Immature natural killer cell (primary cell): ENCODE results near the gene TBL1X. TPM values are rescaled to one million over a fixed set of nuclear protein-coding genes. Genes with fewer than 3 reads are reported as not detected.

Source experiments
- DNase-seq, 3 donors: peaks; one replicate each; pipeline ENCODE4 v3.0.0; 2022; ENCODE audit warnings: mixed read lengths in 1 of 3
- H3K27ac Mint-ChIP-seq, 6 donors: one replicate each; pipeline ENCODE4 v1.8.0; 2020; ENCODE audit warnings: mixed read lengths in 6 of 6, mild to moderate bottlenecking in 5 of 6, inconsistent platforms in 4 of 6, moderate library complexity in 3 of 6
- H3K27me3 Mint-ChIP-seq, 3 donors: one replicate each; pipeline ENCODE4 v1.8.0; 2020 to 2021; ENCODE audit warnings: low read depth in 3 of 3, mild to moderate bottlenecking in 3 of 3, mixed read lengths in 3 of 3, moderate library complexity in 3 of 3, inconsistent platforms in 1 of 3
- H3K36me3 Mint-ChIP-seq, 3 donors: one replicate each; pipeline ENCODE4 v1.8.0; 2020; ENCODE audit warnings: mixed read lengths in 3 of 3, inconsistent platforms in 2 of 3, mild to moderate bottlenecking in 2 of 3
- H3K4me1 Mint-ChIP-seq, 2 donors: one replicate each; pipeline ENCODE4 v1.8.0; 2020; ENCODE audit warnings: inconsistent platforms in 2 of 2, mild to moderate bottlenecking in 2 of 2, mixed read lengths in 2 of 2, moderate library complexity in 1 of 2
- H3K4me3 Mint-ChIP-seq, 5 donors: one replicate each; pipeline ENCODE4 v1.8.0; 2020; ENCODE audit warnings: mild to moderate bottlenecking in 5 of 5, mixed read lengths in 5 of 5, inconsistent platforms in 3 of 5, moderate library complexity in 3 of 5
- H3K9me3 Mint-ChIP-seq, 6 donors: one replicate each; pipeline ENCODE4 v1.8.0; 2020; ENCODE audit warnings: mild to moderate bottlenecking in 6 of 6, mixed read lengths in 6 of 6, inconsistent platforms in 4 of 6, moderate library complexity in 3 of 6
- polyA plus RNA-seq, 3 donors: library from polyadenylated mRNA; unstranded; fragments of 300-500 nt; fragmentation: Illumina TruSeq; gene quantifications; one replicate each; pipeline ENCODE4 v1.2.3, GENCODE V29; 2021

Gene TBL1X
- polyA plus RNA-seq, 3 donors from 2014 or later = 6.4 to 12.6 (median 9.9) TPM

DNA sequence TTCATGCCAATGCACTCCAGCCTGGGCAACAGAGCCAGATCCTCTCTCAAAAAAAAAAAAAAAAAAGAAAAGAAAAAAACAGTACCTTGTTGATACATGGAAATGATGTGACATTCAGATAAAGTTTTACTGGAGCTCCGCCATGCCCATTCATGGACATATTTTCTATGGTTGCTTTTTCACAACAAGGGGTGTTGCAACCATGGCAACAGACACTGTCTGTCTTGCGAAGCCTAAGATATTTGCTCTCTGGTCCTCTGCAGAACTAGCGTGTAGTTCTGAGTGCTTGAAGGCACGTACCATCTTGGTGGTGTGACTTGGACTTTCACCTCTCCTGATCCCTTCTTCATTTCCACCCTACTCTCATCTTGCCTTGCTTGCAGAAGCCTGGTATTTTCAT, 53.2 kb downstream of the TBL1X start:
- H3K4me1 Mint-ChIP-seq = peaks cover 33 to 41% of the 10 kb centered on the region in 2 donors
- H3K27me3 Mint-ChIP-seq = peaks cover 3 to 8% (median 4%) of the 10 kb centered on the region in 3 donors
- H3K4me3 Mint-ChIP-seq = no peak overlapping the region
- peaks cover 0 to 2% (median 0%) of the 10 kb centered on the region in 6 donors for H3K9me3 Mint-ChIP-seq
- H3K36me3 Mint-ChIP-seq = no peaks in the 10 kb centered on the region
- no peak for DNase-seq
- H3K27ac Mint-ChIP-seq = peak overlapping the region in 1 of 6 donors; percentile 26

DNA sequence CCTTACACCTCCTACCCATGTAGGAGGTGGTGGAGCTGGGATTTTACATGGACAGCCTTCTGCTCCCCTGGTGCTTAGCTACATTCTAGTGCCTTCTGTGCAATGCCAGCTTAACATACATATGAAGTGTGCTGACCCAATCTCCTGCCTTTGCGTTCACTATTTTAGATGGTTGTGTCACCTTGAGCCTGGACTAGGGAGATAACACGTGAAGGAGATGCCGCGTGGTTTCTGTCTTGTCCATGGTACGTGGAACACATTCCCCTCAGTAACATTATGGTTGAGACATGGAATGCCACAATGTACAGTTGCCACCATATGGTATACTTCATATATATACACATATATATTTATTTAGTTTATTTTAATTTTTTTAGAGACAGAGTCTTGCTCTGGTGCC, 54.0 kb downstream of the TBL1X start:
- Mint-ChIP-seq H3K27ac (no peak overlapping the region), H3K27me3 (peaks cover 3 to 4% (median 4%) of the 10 kb centered on the region in 3 donors), H3K9me3 (peaks cover 0 to 2% (median 0%) of the 10 kb centered on the region in 6 donors), H3K36me3 (no peaks in the 10 kb centered on the region), H3K4me3 (no peak overlapping the region), H3K4me1 (peaks cover 33 to 37% of the 10 kb centered on the region in 2 donors)
- DNase-seq = no peak

DNA sequence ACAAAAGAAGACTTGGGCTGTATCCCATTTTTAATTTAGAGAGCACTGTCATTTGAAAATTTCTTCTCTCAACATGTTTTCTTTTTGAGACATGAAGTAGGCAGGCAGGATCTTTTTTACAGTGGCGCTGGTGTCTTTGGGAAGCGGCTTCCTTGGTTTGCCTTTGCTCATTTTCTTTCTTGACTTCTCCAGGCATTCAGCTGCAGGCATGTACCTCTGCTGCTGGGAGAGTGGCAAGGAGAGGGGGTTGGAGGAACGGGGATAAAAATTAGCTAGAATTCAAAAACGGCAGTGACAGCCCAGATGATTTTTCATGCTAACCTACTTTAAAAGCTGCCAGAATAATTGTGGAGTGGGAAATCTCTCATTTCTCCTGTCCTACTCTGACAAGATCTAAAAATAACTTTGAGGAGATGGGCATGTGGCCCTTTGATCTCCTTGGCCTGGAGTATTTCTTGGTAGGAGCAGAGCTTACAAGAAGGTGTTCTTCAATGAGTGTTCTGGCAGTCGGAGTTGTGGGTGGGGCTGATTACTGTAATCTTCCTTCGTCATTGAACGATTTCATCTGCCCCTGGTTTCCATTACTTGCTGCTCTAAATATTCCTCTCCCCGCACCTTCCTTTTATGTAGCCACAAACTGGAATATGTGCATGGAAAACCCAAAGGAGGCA, 54.8 kb downstream of the TBL1X start:
- Mint-ChIP-seq H3K27ac (no peak overlapping the region), H3K4me1 (peaks cover 27 to 33% of the 10 kb centered on the region in 2 donors)

DNA sequence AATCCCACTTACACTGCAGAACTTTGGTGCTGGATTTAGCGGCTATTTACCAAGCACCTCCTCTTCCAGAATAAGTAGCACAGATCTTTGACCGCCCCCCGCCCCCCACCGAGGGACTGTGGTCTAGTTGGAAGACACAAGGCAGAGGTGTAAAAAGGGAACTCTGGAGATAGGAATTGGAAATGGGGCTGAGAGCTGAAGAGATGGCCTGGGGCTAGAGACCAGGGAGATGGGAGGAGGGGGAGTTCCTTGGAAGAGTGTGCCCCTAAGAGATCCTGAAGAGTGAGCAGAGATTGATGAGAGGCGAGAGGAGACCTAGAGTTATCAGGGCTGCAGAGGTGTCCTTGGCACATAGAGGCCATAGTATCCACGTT, 55.3 kb downstream of the TBL1X start:
- peaks cover 2 to 4% (median 3%) of the 10 kb centered on the region in 3 donors for H3K27me3 Mint-ChIP-seq
- H3K4me3 Mint-ChIP-seq = no peak overlapping the region
- DNase-seq = no peak
- no peaks in the 10 kb centered on the region for H3K36me3 Mint-ChIP-seq
- H3K27ac Mint-ChIP-seq = peak overlapping the region in 1 of 6 donors; percentile 53
- peaks cover 22 to 30% of the 10 kb centered on the region in 2 donors for H3K4me1 Mint-ChIP-seq
- peaks cover 0 to 2% (median 0%) of the 10 kb centered on the region in 6 donors for H3K9me3 Mint-ChIP-seq

More for the DNA sequence above, 54.8 kb downstream of the TBL1X start:
- H3K4me3 Mint-ChIP-seq = no peak overlapping the region
- H3K27me3 Mint-ChIP-seq = peaks cover 2 to 4% (median 3%) of the 10 kb centered on the region in 3 donors
- H3K9me3 Mint-ChIP-seq = peaks cover 0 to 2% (median 0%) of the 10 kb centered on the region in 6 donors
- DNase-seq = no peak
- no peaks in the 10 kb centered on the region for H3K36me3 Mint-ChIP-seq

DNA sequence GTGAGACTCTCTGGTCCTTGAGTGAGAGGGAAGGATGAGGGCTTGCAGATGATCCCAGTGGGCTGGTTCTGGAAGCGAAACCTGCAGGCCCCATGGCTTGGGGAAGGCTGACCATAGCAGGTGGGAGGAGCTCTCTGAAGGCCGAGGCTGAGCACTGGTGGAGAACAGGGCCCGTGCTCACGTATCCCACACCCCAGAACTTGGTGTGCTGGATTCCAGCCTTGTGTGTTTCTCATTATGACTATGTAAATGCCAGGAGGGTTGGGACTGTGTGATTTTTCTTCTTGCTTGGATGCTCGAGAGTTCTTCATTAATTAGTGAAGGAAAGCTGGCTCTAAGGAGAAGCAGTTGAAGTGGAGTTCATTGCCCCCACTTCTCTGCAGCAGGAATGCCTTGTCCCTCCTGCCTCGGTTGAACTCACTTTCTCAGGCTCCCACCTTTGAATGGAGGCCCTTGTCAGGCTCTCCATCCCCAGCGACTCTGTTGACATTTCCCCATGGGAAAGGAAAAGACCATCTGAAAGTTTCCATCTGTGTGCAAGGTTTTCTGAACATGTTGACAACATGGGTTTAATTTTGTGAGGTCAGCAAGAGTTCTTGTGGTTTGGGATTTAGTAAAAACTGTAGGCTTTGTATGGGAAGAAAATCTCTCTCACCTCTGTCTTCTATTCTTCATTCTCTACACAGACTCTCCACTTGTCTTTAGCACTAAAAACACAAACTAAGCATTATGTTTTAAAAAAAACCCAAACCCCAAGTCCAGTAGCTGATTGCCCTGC, 57.7 kb downstream of the TBL1X start:
- Mint-ChIP-seq H3K36me3 (no peaks in the 10 kb centered on the region), H3K4me3 (no peak overlapping the region), H3K27ac (peak overlapping the region in 1 of 6 donors; percentile 29), H3K27me3 (peaks cover 2 to 3% (median 2%) of the 10 kb centered on the region in 3 donors), H3K4me1 (peaks cover 0 to 17% of the 10 kb centered on the region in 2 donors), H3K9me3 (no peaks in the 10 kb centered on the region)
- DNase-seq = no peak

DNA sequence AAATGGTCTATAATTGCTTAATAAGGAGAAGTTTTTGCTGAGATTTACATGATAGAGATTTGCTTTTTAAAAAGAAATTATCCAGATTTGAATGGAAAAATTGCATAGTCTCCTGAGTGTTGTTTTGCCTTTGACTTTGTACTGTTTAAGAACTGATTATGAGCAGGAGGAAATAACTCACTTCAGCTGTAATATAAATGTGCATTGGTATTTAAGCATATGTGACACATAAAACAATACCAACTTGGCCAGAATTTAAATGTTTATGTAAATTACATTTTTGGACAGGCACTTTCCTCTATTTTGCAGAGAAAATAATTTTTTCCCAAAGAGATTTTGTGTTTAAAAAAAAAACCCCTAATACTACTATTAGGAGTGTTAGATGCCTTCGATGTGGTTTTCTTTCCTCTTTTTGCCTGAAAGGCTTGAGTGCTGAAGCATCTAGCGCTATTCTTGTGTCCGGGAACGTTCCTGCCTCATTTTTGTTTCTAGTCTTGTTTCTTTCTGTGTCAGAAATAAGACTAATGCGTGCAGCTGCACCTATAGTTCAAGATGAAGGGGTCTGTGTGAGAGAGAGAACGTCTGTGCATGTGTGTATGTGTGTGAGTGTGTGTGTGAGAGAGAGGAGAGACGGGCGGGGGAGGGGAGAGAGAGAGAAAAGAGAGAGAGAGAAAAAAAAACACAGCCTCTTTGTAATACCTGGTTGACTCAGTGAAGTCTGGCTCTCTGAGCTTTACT, 60.8 kb downstream of the TBL1X start:
- Mint-ChIP-seq H3K36me3 (no peaks in the 10 kb centered on the region), H3K4me3 (no peak overlapping the region), H3K9me3 (peaks cover 0 to 2% (median 0%) of the 10 kb centered on the region in 6 donors), H3K27ac (no peak overlapping the region), H3K4me1 (peaks cover 6 to 29% of the 10 kb centered on the region in 2 donors), H3K27me3 (peaks cover 0 to 10% (median 5%) of the 10 kb centered on the region in 3 donors)
- no peak for DNase-seq

DNA sequence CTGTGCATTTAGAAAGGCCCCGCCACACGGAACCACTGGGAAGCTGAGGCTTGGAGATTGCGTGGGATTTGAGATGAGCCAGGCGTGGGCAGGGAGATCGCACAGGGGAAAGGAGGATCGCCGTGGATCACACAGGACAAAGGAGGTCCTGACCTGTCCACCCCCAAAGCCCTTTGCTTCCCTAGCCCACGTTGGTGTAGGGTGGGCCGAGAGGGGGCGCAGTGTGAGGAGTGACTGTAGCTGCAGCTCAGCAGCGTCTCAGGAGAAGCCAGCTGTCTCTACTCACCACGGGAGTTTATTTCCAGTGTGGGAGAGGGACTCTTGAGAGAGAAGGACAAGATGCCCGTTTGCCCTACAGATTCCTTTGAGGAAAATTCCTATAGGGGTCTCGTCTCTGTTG, 62.1 kb downstream of the TBL1X start:
- peaks cover 0 to 2% (median 0%) of the 10 kb centered on the region in 6 donors for H3K9me3 Mint-ChIP-seq
- no peak overlapping the region for H3K4me3 Mint-ChIP-seq
- H3K27me3 Mint-ChIP-seq = peaks cover 0 to 13% (median 5%) of the 10 kb centered on the region in 3 donors
- H3K4me1 Mint-ChIP-seq = peaks cover 11 to 35% of the 10 kb centered on the region in 2 donors
- no peak for DNase-seq
- no peaks in the 10 kb centered on the region for H3K36me3 Mint-ChIP-seq
- H3K27ac Mint-ChIP-seq = no peak overlapping the region

DNA sequence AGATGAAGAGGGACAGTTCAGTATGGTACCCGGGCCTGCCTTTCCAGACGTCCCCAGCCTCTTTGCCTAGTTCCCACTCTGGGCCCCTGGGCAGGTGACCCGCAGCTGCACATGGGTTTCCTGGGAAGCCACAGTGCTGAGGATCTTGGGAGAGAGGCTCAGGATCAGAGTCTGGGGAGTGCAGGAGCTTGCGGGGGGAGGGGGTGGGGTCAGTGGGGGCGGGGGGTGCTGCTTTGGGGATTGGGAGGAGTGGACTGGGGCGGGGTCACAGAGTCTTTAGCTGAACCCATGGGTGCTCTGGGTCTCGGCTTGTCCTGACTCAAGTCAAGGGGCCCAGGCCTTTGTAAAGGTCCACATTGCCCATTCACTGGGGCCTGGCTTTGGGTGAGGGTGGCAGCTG, 63.6 kb downstream of the TBL1X start:
- Mint-ChIP-seq H3K36me3 (no peaks in the 10 kb centered on the region), H3K9me3 (peaks cover 0 to 2% (median 0%) of the 10 kb centered on the region in 6 donors), H3K27me3 (peaks cover 0 to 13% (median 5%) of the 10 kb centered on the region in 3 donors), H3K27ac (no peak overlapping the region), H3K4me3 (no peak overlapping the region), H3K4me1 (peaks cover 15 to 38% of the 10 kb centered on the region in 2 donors)
- DNase-seq = no peak

DNA sequence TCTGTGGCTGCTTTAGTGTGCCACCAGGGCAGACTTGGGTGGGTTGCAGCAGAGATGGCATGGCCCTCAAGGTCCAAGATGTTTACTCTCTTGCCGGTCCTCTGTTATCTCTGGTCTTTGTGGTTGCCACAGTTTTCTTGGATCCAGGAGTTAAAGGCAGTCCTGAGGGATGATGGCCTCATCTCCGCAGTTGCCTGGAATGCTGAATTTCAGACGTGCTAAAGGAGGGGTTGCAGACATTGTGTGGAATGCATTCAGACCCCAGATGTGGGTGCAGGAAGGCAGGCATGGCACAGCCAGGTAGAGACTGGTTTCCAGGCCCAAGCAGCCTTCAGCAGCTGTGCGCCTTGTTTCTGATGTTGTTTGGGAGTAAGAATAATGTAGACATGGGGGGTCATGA, 64.4 kb downstream of the TBL1X start:
- H3K9me3 Mint-ChIP-seq = peaks cover 0 to 3% (median 0%) of the 10 kb centered on the region in 6 donors
- H3K27me3 Mint-ChIP-seq = peaks cover 0 to 13% (median 5%) of the 10 kb centered on the region in 3 donors
- peak overlapping the region in 1 of 6 donors; percentile 42 for H3K27ac Mint-ChIP-seq
- peaks cover 22 to 43% of the 10 kb centered on the region in 2 donors for H3K4me1 Mint-ChIP-seq
- DNase-seq = no peak
- H3K4me3 Mint-ChIP-seq = peak overlapping the region in 1 of 5 donors; percentile 13
- no peaks in the 10 kb centered on the region for H3K36me3 Mint-ChIP-seq

DNA sequence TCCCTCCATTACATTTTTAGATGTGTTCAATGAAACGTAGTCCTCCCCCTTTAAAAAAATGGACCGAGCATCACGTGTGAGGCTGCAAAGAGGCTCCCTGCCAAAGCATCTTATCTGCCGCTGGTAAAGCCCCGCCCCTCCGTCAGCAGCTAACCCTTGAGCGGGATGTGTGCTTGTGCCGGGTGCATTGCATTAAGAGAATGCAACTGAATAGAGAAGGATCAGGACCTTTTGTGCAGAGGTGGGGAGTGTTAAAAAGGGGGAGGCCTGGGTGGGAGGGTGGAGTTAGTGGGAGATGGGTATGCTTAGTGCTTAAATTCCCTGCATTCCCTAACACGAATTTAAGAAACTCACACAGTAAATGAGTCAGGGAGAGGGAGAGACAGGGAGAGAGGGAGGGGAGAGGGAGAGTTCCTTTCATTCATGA, 66.0 kb downstream of the TBL1X start:
- H3K4me3 Mint-ChIP-seq = peak overlapping the region; percentile 54 to 85 (median 76)
- peak; percentile 43 to 58 (median 44) for DNase-seq
- H3K9me3 Mint-ChIP-seq = peaks cover 0 to 3% (median 0%) of the 10 kb centered on the region in 6 donors
- peak overlapping the region in 3 of 6 donors; percentile 29 to 68 (median 63) for H3K27ac Mint-ChIP-seq
- no peaks in the 10 kb centered on the region for H3K36me3 Mint-ChIP-seq
- H3K27me3 Mint-ChIP-seq = peaks cover 0 to 13% (median 5%) of the 10 kb centered on the region in 3 donors
- H3K4me1 Mint-ChIP-seq = peaks cover 36 to 51% of the 10 kb centered on the region in 2 donors

DNA sequence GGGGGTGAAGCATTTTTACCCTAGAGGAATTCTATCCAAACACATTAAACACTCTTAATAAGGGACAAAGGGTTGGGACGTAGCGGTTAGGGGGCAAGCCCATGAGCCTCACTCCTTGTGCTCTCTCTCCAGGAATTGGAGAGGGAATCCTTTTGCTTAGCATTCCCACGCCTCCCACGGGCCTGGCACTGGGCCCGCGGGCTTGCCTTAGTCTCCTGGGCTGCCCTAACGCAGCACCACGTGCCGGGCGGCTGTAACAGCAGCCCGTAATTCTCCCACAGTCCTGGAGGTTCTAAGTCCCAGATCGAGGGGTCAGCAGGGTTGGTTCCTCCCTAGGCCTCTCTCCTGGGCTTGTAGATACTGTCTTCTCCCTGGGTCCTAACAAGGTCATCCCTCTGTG, 67.5 kb downstream of the TBL1X start:
- Mint-ChIP-seq H3K9me3 (peaks cover 0 to 3% (median 0%) of the 10 kb centered on the region in 6 donors), H3K27me3 (peaks cover 0 to 10% (median 5%) of the 10 kb centered on the region in 3 donors), H3K4me1 (peaks cover 36 to 45% of the 10 kb centered on the region in 2 donors), H3K36me3 (peaks cover 0 to 2% (median 0%) of the 10 kb centered on the region in 3 donors), H3K4me3 (no peak overlapping the region), H3K27ac (no peak overlapping the region)
- DNase-seq = no peak

DNA sequence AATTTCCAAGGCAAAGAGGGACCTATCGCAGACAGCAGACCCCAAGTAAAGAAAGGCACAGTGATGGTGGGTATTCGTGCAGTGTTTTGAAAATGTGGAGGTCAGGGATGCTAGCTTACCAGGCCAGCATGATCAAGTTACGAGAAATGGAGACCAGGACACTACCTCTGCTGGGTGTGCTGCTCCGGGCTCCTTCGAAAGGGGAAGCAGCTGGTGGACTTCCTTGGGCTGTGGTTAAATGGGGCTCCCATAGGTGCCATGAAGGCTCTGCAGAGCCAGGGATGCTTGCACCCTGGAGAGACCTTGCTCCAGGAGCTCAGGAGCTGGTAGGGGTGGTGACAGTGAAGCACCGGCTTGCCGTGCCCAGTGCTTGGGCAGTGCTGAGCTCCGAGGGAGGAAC, 68.8 kb downstream of the TBL1X start:
- Mint-ChIP-seq H3K4me1 (peaks cover 39 to 43% of the 10 kb centered on the region in 2 donors), H3K27me3 (peaks cover 0 to 10% (median 2%) of the 10 kb centered on the region in 3 donors), H3K9me3 (peaks cover 0 to 3% (median 0%) of the 10 kb centered on the region in 6 donors), H3K36me3 (peaks cover 0 to 4% (median 0%) of the 10 kb centered on the region in 3 donors), H3K27ac (peak overlapping the region in 1 of 6 donors; percentile 61), H3K4me3 (no peak overlapping the region)
- DNase-seq = no peak

DNA sequence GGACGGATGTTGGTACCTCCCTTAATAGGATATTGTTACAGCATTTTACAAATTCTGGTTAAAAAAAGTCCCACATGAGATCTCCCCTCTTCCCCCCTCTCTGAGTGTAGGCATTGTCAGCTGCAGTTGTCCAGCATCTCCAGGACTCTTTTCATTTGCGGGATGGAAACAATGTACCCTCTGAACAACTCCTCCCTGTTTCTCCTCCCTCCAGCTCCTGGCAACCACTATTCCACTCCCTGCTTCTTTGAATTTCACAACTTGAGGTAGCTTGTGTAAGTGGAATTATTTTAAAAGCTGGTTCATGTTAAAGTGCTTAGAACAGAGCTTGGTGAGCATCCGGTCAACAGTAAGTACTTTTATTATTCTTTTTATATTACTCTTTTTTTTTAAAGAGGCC, 69.8 kb downstream of the TBL1X start:
- no peak for DNase-seq
- H3K27me3 Mint-ChIP-seq = peaks cover 0 to 3% (median 0%) of the 10 kb centered on the region in 3 donors
- peaks cover 0 to 3% (median 0%) of the 10 kb centered on the region in 6 donors for H3K9me3 Mint-ChIP-seq
- peaks cover 37 to 47% of the 10 kb centered on the region in 2 donors for H3K4me1 Mint-ChIP-seq
- H3K27ac Mint-ChIP-seq = peak overlapping the region in 5 of 6 donors; percentile 18 to 77 (median 51)
- no peak overlapping the region for H3K4me3 Mint-ChIP-seq
- H3K36me3 Mint-ChIP-seq = peaks cover 0 to 4% (median 0%) of the 10 kb centered on the region in 3 donors
